Measurements from ENCODE around the gene BTBD9. TPM values are rescaled to one million over a fixed set of nuclear protein-coding genes. Genes with fewer than 3 reads are reported as not detected.

The BTBD9 gene
- total and polyA plus RNA-seq, 2 donors (not counting 3 experiments of a cell fraction or from before 2014, with no cell fraction given) = 4.9 to 15.0 TPM

DNA sequence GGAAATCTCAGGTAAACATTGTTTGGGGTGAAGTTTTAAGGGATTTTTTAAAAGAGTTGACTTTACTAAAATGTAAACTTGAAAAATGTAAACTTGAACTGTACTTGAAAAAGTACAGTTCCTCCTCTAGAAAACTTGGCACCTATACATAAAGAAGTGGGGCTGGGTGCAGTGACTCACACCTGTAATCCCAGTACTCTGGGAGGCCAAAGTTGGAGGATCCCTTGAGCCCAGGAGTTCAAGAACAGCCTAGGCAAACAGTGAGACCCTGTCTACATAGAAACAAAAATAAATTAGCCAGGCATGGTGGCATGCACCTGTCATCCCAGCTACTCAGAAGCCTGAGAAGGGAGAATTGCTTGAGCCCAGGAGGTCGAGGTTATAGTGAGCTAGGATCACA, 7.2 kb downstream of the BTBD9 start:
- Histone ChIP-seq H3K9ac (replicated peaks; ENCODE audit: extremely low read depth, insufficient read depth, low read length) (no peak overlapping the region), H2AFZ (ENCODE audit: low read depth, low read length) (no peak overlapping the region), H3K27ac (ENCODE audit: insufficient read depth, low read depth, low read length) (no peak overlapping the region), H3K4me2 (ENCODE audit: insufficient read depth, low read length) (no peak overlapping the region), H3K79me2 (ENCODE audit: control insufficient read depth, insufficient read depth, low read length) (peaks cover 5% of the 10 kb centered on the region), H3K9me3 (replicated peaks; ENCODE audit: control insufficient read depth, insufficient read depth, low read length) (no peaks in the 10 kb centered on the region), H3K27me3 (ENCODE audit: control insufficient read depth in 2 of 2, insufficient read depth in 2 of 2, low read length in 2 of 2) (no peaks in the 10 kb centered on the region), H3K9me1 (replicated peaks; ENCODE audit: control insufficient read depth, extremely low read depth, insufficient read depth, low read length) (no peaks in the 10 kb centered on the region), H3K4me3 (replicated peaks in 1 of 3; ENCODE audit: insufficient read depth in 1 of 3, low read depth in 1 of 3, low read length in 3 of 3) (no peak overlapping the region), H3K4me1 (ENCODE audit: control insufficient read depth, extremely low read depth, insufficient read depth, low read length) (peaks cover 11% of the 10 kb centered on the region), H4K20me1 (replicated peaks; ENCODE audit: control insufficient read depth, extremely low read depth, insufficient read depth, low read length) (peaks cover 2% of the 10 kb centered on the region), H3K36me3 (ENCODE audit: control insufficient read depth in 2 of 2, extremely low read depth in 1 of 2, insufficient read depth in 2 of 2, low read length in 2 of 2) (no peaks in the 10 kb centered on the region)
- POLR2A ChIA-PET = no interaction called here
- BruUV-seq (replicated peaks) = no TSS peak
- FAIRE-seq (no peak), DNase-seq (ENCODE audit: low read depth, low spot score) (no peak)
- TF ChIP-seq FOS (IDR thresholded peaks at IDR 0.05; ENCODE audit: borderline replicate concordance, insufficient read depth, low read length) (no peak), POLR2A (IDR thresholded peaks at IDR 0.05; ENCODE audit: low read depth, low read length) (no peak)
- dilution Hi-C loops (cut with MboI; ENCODE audit: extremely low pct_ligation_motif_present, low sequenced_read_pairs) = no loop called here
- CTCF ChIA-PET = interaction anchor here (0.5 kb wide), 1 partner anchor 361 kb away, joined by 3 read pairs; no protein-coding TSS in a partner anchor
- intact Hi-C loops (cut with micrococcal nuclease) = no loop called here

DNA sequence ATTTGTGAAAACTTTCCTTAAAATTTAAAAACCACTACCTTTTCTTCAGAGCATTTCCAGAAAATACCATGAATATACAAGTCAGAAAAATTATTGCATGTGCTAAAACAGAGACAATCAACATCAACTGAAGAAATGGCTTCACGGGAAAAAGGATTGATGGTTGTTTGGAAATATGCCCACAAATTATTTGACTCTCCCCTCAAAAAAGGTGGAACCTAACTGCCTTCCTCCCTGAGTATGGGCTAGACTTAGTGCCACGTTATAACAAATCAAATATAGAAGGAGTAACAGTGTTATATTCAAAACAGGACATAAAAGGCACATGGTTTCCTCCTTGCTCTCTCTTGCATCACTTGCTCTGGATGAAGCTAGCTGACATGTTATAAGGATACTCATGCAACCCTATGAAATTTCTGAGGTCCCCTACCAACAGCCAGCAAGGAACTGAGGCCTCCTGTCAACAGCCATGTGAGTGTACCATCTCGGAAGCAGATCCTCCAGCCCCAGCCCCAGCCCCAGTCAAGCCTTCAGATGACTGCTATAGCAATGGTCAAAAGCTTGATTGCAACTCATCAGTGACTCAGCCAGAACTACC, 8.4 kb downstream of the BTBD9 start:
- TF ChIP-seq POLR2AphosphoS5 (IDR thresholded peaks at IDR 0.05; ENCODE audit: insufficient read depth, low read depth, low read length) (no peak), MYC (IDR thresholded peaks at IDR 0.05; ENCODE audit: low read depth, low read length) (no peak), POLR2A (IDR thresholded peaks at IDR 0.05; ENCODE audit: low read depth, low read length) (no peak), FOS (IDR thresholded peaks at IDR 0.05; ENCODE audit: borderline replicate concordance, insufficient read depth, low read length) (no peak), EZH2 (IDR thresholded peaks at IDR 0.05; ENCODE audit: borderline replicate concordance, low read depth, low read length, severe bottlenecking) (no peak), JUN (IDR thresholded peaks at IDR 0.05; ENCODE audit: borderline replicate concordance, insufficient read depth, insufficient read length, low read depth) (no peak)
- TF ChIP-seq, protein P1, sequence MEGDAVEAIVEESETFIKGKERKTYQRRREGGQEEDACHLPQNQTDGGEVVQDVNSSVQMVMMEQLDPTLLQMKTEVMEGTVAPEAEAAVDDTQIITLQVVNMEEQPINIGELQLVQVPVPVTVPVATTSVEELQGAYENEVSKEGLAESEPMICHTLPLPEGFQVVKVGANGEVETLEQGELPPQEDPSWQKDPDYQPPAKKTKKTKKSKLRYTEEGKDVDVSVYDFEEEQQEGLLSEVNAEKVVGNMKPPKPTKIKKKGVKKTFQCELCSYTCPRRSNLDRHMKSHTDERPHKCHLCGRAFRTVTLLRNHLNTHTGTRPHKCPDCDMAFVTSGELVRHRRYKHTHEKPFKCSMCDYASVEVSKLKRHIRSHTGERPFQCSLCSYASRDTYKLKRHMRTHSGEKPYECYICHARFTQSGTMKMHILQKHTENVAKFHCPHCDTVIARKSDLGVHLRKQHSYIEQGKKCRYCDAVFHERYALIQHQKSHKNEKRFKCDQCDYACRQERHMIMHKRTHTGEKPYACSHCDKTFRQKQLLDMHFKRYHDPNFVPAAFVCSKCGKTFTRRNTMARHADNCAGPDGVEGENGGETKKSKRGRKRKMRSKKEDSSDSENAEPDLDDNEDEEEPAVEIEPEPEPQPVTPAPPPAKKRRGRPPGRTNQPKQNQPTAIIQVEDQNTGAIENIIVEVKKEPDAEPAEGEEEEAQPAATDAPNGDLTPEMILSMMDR (IDR thresholded peaks at IDR 0.05; ENCODE audit: extremely low read depth in 1 of 2, insufficient read depth in 1 of 2, low read depth in 1 of 2, low read length in 2 of 2) = no peak
- Histone ChIP-seq H3K36me3 (ENCODE audit: control insufficient read depth in 2 of 2, extremely low read depth in 1 of 2, insufficient read depth in 2 of 2, low read length in 2 of 2) (no peaks in the 10 kb centered on the region), H3K4me2 (ENCODE audit: insufficient read depth, low read length) (no peak overlapping the region), H3K9me1 (replicated peaks; ENCODE audit: control insufficient read depth, extremely low read depth, insufficient read depth, low read length) (no peaks in the 10 kb centered on the region), H3K4me3 (replicated peaks in 1 of 3; ENCODE audit: insufficient read depth in 1 of 3, low read depth in 1 of 3, low read length in 3 of 3) (no peak overlapping the region), H3K27me3 (ENCODE audit: control insufficient read depth in 2 of 2, insufficient read depth in 2 of 2, low read length in 2 of 2) (no peaks in the 10 kb centered on the region), H3K79me2 (ENCODE audit: control insufficient read depth, insufficient read depth, low read length) (peaks cover 5% of the 10 kb centered on the region), H3K27ac (ENCODE audit: insufficient read depth, low read depth, low read length) (no peak overlapping the region), H3K4me1 (ENCODE audit: control insufficient read depth, extremely low read depth, insufficient read depth, low read length) (peaks cover 11% of the 10 kb centered on the region), H3K9ac (replicated peaks; ENCODE audit: extremely low read depth, insufficient read depth, low read length) (no peak overlapping the region), H3K9me3 (replicated peaks; ENCODE audit: control insufficient read depth, insufficient read depth, low read length) (no peaks in the 10 kb centered on the region), H2AFZ (ENCODE audit: low read depth, low read length) (no peak overlapping the region), H4K20me1 (replicated peaks; ENCODE audit: control insufficient read depth, extremely low read depth, insufficient read depth, low read length) (peaks cover 2% of the 10 kb centered on the region)
- intact Hi-C loops (cut with micrococcal nuclease) = no loop called here
- ChIA-PET POLR2A (no interaction called here), CTCF (no interaction called here)
- DNase-seq (ENCODE audit: low read depth, low spot score) (no peak), FAIRE-seq (no peak)
- BruUV-seq (replicated peaks) = no TSS peak
- dilution Hi-C loops (cut with MboI; ENCODE audit: extremely low pct_ligation_motif_present, low sequenced_read_pairs) = no loop called here

All from endothelial cell of umbilical vein (primary cell).